Measurements from ENCODE around the gene CDHR3. TPM values are rescaled to one million over a fixed set of nuclear protein-coding genes. Genes with fewer than 3 reads are reported as not detected.

Gene CDHR3
- total RNA-seq, 1 donor from 2014 or later, result 3.1 TPM

- no peak for TF ChIP-seq EZH2 (IDR thresholded peaks at IDR 0.05; ENCODE audit: insufficient read depth, low read length)
- TF ChIP-seq, protein P1, sequence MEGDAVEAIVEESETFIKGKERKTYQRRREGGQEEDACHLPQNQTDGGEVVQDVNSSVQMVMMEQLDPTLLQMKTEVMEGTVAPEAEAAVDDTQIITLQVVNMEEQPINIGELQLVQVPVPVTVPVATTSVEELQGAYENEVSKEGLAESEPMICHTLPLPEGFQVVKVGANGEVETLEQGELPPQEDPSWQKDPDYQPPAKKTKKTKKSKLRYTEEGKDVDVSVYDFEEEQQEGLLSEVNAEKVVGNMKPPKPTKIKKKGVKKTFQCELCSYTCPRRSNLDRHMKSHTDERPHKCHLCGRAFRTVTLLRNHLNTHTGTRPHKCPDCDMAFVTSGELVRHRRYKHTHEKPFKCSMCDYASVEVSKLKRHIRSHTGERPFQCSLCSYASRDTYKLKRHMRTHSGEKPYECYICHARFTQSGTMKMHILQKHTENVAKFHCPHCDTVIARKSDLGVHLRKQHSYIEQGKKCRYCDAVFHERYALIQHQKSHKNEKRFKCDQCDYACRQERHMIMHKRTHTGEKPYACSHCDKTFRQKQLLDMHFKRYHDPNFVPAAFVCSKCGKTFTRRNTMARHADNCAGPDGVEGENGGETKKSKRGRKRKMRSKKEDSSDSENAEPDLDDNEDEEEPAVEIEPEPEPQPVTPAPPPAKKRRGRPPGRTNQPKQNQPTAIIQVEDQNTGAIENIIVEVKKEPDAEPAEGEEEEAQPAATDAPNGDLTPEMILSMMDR (IDR thresholded peaks at IDR 0.05; ENCODE audit: insufficient read depth, low read depth, low read length), result no peak
- H3K4me3 Mint-ChIP-seq (ENCODE audit: unreplicated experiment), result no peak overlapping the region
- H3K79me2 ChIP-seq (ENCODE audit: insufficient read depth, low read length), result no peaks in the 10 kb centered on the region
Measured at GRCh38 chr7:106067678-106068077, 104.6 kb downstream of the CDHR3 start.

DNA sequence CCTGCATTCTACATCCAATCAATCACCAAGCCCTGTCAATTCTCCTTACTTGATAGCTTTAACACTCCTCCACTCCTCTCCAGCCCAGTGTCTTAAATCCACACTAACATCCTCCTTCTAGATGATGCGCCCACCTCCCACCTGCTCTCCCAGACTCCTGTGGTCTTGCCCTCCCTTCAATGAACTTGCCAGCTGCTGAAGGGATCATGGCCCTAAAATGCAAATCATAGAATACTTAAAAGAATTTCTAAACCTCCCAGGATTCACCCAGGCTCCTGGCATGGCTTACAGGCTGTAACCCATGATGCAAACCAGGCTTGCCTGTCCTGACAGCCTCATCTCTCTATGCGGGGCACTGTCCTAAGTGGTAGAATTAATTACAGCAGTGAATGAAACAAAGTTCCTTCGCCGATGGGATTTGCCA is 105.5 kb downstream of the CDHR3 start:
- Histone ChIP-seq H3K27me3 (ENCODE audit: insufficient read depth, low read length) (no peaks in the 10 kb centered on the region), H3K9me3 (ENCODE audit: insufficient read depth, low read depth, low read length) (no peaks in the 10 kb centered on the region), H3K4me1 (ENCODE audit: insufficient read depth, low read length) (peaks cover 24% of the 10 kb centered on the region), H2AFZ (ENCODE audit: low read depth, low read length) (no peak overlapping the region), H3K79me2 (ENCODE audit: insufficient read depth, low read length) (no peaks in the 10 kb centered on the region), H3K9ac (ENCODE audit: low read length) (no peak overlapping the region), H3K27ac (ENCODE audit: low read depth, low read length) (no peak overlapping the region), H3K4me3 (ENCODE audit: insufficient read depth, low read depth, low read length) (no peak overlapping the region), H4K20me1 (ENCODE audit: insufficient read depth, low read length) (no peaks in the 10 kb centered on the region), H3K36me3 (ENCODE audit: insufficient read depth, low read length) (no peaks in the 10 kb centered on the region), H3K4me2 (ENCODE audit: low read length) (no peak overlapping the region)
- FAIRE-seq (no peak), DNase-seq (ENCODE audit: low read depth) (no peak)
- no peak overlapping the region for H3K4me3 Mint-ChIP-seq (ENCODE audit: unreplicated experiment)
- H3K36me3 Mint-ChIP-seq (ENCODE audit: low read depth, unreplicated experiment), result no peaks in the 10 kb centered on the region
- no peak for TF ChIP-seq EZH2 (IDR thresholded peaks at IDR 0.05; ENCODE audit: insufficient read depth, low read length)
- TF ChIP-seq, protein P1 (IDR thresholded peaks at IDR 0.05; ENCODE audit: insufficient read depth, low read depth, low read length), result no peak
- peaks cover 5% of the 10 kb centered on the region for H3K27me3 Mint-ChIP-seq (ENCODE audit: low read depth, unreplicated experiment)
- H3K4me1 Mint-ChIP-seq (ENCODE audit: low read depth, unreplicated experiment), result peaks cover 14% of the 10 kb centered on the region
- H3K27ac Mint-ChIP-seq (ENCODE audit: unreplicated experiment), result no peak overlapping the region
- H3K9me3 Mint-ChIP-seq (ENCODE audit: unreplicated experiment), result no peaks in the 10 kb centered on the region

More at GRCh38 chr7:106067678-106068077, 104.6 kb downstream of the CDHR3 start:
- no peak overlapping the region for H3K9ac ChIP-seq (ENCODE audit: low read length)
- H3K4me1 ChIP-seq (ENCODE audit: insufficient read depth, low read length), result peaks cover 26% of the 10 kb centered on the region
- H3K27ac ChIP-seq (ENCODE audit: low read depth, low read length), result no peak overlapping the region
- H3K36me3 Mint-ChIP-seq (ENCODE audit: low read depth, unreplicated experiment), result no peaks in the 10 kb centered on the region
- no peak overlapping the region for H3K27ac Mint-ChIP-seq (ENCODE audit: unreplicated experiment)
- peaks cover 5% of the 10 kb centered on the region for H3K27me3 Mint-ChIP-seq (ENCODE audit: low read depth, unreplicated experiment)
- H3K27me3 ChIP-seq (ENCODE audit: insufficient read depth, low read length), result no peaks in the 10 kb centered on the region
- H3K9me3 Mint-ChIP-seq (ENCODE audit: unreplicated experiment), result no peaks in the 10 kb centered on the region
- no peaks in the 10 kb centered on the region for H3K9me3 ChIP-seq (ENCODE audit: insufficient read depth, low read depth, low read length)
- FAIRE-seq (no peak), DNase-seq (ENCODE audit: low read depth) (no peak)
- no peaks in the 10 kb centered on the region for H4K20me1 ChIP-seq (ENCODE audit: insufficient read depth, low read length)
- H3K4me1 Mint-ChIP-seq (ENCODE audit: low read depth, unreplicated experiment), result peaks cover 14% of the 10 kb centered on the region
- no peak overlapping the region for H3K4me2 ChIP-seq (ENCODE audit: low read length)
- H3K36me3 ChIP-seq (ENCODE audit: insufficient read depth, low read length), result no peaks in the 10 kb centered on the region
- H2AFZ ChIP-seq (ENCODE audit: low read depth, low read length), result no peak overlapping the region
- no peak overlapping the region for H3K4me3 ChIP-seq (ENCODE audit: insufficient read depth, low read depth, low read length)

DNA sequence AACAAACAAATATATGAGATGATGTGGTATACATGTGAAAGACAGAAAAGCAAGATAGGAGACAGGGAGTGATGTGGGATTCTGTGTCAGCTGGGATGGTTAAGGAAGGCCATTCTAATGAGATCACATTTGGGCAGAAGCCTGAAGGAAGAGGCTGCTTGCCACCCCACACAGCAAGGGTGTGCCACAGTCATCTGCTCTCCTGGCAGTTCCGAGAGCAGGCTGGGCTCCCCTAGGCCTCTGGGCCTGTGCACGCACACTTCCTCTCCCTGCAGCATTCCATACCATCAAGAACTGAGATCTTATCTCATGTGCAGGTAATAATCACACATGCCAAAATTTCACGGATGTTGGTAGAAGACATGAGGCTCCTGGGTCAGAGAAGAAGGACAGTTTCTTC is 105.9 kb downstream of the CDHR3 start:
- Mint-ChIP-seq H3K4me1 (ENCODE audit: low read depth, unreplicated experiment) (peaks cover 14% of the 10 kb centered on the region), H3K4me3 (ENCODE audit: unreplicated experiment) (no peak overlapping the region), H3K27ac (ENCODE audit: unreplicated experiment) (no peak overlapping the region), H3K36me3 (ENCODE audit: low read depth, unreplicated experiment) (no peaks in the 10 kb centered on the region), H3K9me3 (ENCODE audit: unreplicated experiment) (no peaks in the 10 kb centered on the region), H3K27me3 (ENCODE audit: low read depth, unreplicated experiment) (peaks cover 5% of the 10 kb centered on the region)
- TF ChIP-seq, protein P1 (IDR thresholded peaks at IDR 0.05; ENCODE audit: insufficient read depth, low read depth, low read length), result no peak
- H3K9ac ChIP-seq (ENCODE audit: low read length), result no peak overlapping the region
- no peaks in the 10 kb centered on the region for H4K20me1 ChIP-seq (ENCODE audit: insufficient read depth, low read length)
- H3K4me3 ChIP-seq (ENCODE audit: insufficient read depth, low read depth, low read length), result no peak overlapping the region
- H3K4me2 ChIP-seq (ENCODE audit: low read length), result no peak overlapping the region
- H3K79me2 ChIP-seq (ENCODE audit: insufficient read depth, low read length), result no peaks in the 10 kb centered on the region
- peaks cover 24% of the 10 kb centered on the region for H3K4me1 ChIP-seq (ENCODE audit: insufficient read depth, low read length)
- no peaks in the 10 kb centered on the region for H3K36me3 ChIP-seq (ENCODE audit: insufficient read depth, low read length)
- FAIRE-seq (no peak), DNase-seq (ENCODE audit: low read depth) (no peak)
- no peaks in the 10 kb centered on the region for H3K9me3 ChIP-seq (ENCODE audit: insufficient read depth, low read depth, low read length)
- H3K27me3 ChIP-seq (ENCODE audit: insufficient read depth, low read length), result no peaks in the 10 kb centered on the region
- no peak overlapping the region for H2AFZ ChIP-seq (ENCODE audit: low read depth, low read length)
- no peak overlapping the region for H3K27ac ChIP-seq (ENCODE audit: low read depth, low read length)
